ENCODE data around the gene DDA1.

- TF ChIP-seq EZH2 (IDR thresholded peaks at IDR 0.05; ENCODE audit: low read length, unreplicated experiment) = no peak
- no peak for TF ChIP-seq CTCF (conservative IDR thresholded peaks at IDR 0.05; ENCODE audit: low read depth, low read length)
These were observed 44.0 kb downstream of the DDA1 start for GRCh38 chr19:17353386-17353785.
